HG02852 (cell line): ENCODE data around the gene VEPH1.

Experiments
- ATAC-seq: cut with Tn5 transposase; IDR thresholded peaks from one replicate; pipeline ENCODE4 v1.9.1; 2021; ENCODE audit warnings: mild to moderate bottlenecking, moderate library complexity; ENCODE audit not compliant: unreplicated experiment

The VEPH1 gene

DNA sequence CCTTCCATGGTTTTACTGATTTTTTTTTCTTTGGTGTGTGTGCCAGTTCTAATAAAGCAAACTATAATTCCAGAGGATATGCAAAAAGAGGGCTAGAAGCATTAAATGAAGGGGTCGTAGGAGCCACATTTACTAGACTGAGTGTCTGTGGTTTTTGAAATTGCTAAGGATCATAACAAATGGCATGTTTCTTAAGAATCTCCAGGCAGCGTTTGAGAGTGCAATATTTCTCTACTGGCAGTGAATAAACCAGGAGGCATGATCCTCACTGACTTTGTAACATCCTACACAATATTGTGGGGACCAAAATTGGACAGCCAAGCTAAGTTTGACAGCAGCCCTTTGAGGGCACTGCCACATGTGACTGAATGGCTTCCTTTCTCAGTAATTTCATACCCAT is 227.4 kb downstream of the VEPH1 start:
- no peak for ATAC-seq

GRCh38 chr3:157274644-157275137 is 228.5 kb downstream of the VEPH1 start:
- no peak for ATAC-seq

DNA sequence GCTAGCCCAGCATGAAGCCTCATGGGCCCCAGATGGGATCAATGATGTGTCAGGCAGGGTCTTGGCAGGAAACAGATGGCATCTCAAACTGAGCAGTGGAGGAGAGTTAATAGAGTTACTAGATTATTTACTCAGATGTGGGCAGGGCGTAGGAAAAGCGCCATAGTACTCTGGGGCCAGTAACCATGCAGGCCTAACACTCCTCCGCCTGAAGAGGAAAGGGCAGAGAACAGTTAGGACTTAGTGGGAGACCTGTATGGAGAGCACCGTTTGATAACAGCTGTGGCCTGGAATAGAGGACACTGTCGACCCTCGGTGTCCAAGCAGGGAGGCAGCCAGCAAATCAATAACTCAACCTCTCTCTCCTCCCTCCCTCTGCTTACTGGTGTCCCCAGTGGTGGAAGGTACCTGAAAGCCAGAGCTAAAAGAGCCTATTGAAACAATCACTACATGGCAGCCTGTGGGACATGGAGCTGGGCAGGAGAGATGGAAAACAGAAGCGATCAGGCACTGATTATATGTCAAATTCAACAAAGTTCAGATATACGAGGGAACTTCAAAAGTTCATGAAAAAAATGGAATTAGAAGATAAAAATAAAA is 231.8 kb downstream of the VEPH1 start:
- ATAC-seq = no peak

DNA sequence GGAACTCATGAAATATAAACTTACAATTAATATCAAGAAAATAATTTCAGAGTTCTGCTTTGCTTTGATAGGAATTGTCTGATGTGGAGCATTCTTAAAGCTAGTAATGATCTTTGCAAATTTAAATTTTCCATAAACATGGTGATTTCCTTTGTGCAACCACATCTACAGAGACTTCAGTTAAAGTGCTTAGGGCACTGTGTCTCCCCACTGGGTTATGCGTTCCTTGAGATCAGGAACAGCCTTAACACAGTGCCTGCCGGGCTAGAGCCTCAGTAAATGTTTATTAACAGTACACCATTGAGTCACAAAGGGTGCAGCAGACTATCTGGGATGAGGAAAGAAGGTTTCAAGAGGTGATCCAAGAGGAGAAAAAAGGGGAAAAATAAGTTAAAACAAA is 235.2 kb downstream of the VEPH1 start:
- ATAC-seq = no peak

DNA sequence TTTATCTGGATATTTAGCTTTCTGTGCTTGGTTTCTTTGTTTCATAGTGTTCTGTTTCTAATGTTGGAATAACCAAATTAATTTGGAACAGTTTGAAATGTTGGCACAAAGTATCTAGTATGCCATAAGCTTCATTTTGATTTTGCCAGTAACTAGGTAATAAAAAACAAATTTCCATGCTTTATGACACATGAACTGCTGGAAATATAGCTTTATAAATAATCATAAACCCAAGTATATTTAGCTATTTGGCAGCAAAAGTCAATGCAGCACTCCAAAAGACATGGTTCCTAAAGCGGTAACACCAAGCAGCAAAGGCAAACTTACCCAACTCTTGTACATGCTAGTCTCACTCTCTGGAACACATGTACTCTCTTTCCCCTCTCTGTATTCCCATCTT is 237.3 kb downstream of the VEPH1 start:
- ATAC-seq = no peak

DNA sequence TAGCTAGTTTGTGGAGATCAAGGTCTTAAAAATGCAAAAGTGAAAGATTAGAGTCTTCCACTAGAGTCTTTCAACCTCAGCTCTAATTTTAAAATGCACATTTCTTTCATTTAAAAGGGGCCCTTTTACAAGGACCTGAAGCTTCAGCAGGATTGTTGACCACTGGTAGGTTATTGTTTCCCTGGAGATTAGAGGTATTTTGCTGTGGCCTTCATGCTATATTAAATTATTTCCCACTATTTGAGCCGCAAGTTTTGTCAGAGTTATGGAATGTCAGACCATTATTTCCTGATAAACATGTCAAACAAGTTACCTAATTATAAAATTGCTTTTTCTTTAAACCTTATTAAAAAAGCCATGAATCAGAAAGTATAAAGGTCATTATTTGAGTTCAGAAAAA is 240.2 kb downstream of the VEPH1 start:
- ATAC-seq = no peak

DNA sequence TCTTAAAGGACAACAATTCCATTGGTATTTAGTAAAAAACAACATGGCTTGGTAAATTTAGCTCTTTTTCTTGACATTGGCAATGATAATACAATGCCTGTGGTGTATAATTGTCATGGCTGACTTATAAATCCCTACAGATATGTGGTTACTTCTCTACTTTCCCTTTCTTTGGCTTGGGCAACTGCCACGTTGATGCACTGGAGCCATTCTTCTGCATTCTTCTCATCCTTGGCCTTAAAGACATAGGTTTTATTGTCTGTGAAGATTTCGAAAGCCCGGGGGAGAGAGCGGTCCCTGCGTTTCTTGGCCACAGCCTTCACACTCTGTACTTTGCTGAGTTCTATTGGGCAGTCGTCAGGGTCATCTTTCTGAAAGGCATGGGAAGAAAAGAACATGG is 242.2 kb downstream of the VEPH1 start:
- no peak for ATAC-seq

GRCh38 chr3:157259825-157260224 is 243.4 kb downstream of the VEPH1 start:
- no peak for ATAC-seq

- no peak for ATAC-seq
Measured at GRCh38 chr3:157257101-157257500, 246.1 kb downstream of the VEPH1 start.

DNA sequence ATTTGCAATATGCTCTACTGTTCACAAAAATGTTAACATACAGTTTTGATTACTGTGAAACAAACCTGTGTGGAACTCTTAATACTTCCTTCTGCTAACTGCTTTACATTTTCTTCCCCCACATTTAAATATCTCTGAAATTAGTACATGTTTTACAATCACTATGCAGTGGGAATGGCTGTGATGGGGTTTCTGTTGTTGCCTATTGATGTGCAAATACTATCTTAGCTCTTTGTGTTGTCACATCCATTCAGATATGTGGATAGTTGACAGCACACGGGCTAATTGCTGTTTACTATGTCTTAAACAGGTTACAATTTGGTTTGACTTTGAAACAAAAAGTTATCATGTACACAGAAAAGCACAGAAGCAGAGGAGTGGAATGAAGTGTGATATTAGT is 247.4 kb downstream of the VEPH1 start:
- no peak for ATAC-seq

DNA sequence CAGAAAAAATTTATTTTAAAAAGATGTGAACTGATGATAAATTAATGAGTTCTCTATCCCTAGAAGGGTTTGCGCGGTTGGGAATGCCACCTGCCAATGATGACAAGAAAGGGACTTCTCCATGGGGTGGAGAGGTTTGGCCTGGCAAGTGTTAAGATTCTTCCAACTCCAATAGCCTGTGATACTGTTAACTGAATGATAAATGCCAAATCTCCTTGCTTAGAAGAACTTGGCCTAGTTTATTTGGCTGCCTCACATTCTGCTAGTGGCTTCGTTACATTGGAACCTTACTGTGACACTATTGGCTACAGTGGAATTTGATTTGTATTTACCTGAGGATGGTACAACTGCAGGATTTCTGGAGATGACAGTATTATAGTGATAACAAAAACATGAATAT is 251.5 kb downstream of the VEPH1 start:
- ATAC-seq = no peak

GRCh38 chr3:157249606-157250005 is 253.6 kb downstream of the VEPH1 start:
- no peak for ATAC-seq

- ATAC-seq = no peak
Measured at GRCh38 chr3:157248590-157249422, 254.4 kb downstream of the VEPH1 start.

- ATAC-seq = no peak
Measured at GRCh38 chr3:157247391-157247790, 255.8 kb downstream of the VEPH1 start.

- no peak for ATAC-seq
Measured at GRCh38 chr3:157242836-157243235, 260.4 kb downstream of the VEPH1 start.

- no peak for ATAC-seq
Measured at GRCh38 chr3:157241599-157241998, 261.6 kb downstream of the VEPH1 start.

- ATAC-seq = no peak
Measured at GRCh38 chr3:157240408-157240807, 262.8 kb downstream of the VEPH1 start.

DNA sequence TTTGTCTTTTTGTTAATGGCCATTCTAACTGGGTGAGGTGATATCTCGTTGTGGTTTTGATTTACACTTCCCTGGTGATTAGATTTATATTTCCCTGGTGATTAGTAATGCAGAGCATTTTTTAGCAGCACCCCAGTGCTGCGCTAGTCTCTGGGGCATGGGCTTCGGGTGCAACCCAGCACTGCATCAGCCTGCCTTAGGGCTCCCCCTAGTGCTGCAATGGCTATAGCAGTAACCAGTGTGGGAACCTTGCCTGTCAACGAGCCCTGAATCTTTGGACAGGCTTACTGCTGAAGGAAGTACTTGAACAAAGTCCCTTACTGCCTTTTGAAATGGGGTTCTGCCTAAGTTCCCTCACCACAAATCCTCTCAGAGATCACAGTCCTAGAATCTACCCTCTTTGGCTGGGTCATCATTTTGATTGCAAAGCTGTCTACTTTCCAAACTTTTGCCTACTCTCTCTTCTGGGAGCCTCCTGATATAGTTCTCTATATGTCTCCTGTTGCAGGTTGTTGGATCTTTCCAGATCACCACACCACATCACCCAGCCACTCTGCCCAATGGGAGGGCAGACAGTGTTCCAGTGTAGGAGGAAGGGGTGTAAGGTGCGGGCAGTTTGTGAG is 264.0 kb downstream of the VEPH1 start:
- peak; percentile 99 for ATAC-seq

DNA sequence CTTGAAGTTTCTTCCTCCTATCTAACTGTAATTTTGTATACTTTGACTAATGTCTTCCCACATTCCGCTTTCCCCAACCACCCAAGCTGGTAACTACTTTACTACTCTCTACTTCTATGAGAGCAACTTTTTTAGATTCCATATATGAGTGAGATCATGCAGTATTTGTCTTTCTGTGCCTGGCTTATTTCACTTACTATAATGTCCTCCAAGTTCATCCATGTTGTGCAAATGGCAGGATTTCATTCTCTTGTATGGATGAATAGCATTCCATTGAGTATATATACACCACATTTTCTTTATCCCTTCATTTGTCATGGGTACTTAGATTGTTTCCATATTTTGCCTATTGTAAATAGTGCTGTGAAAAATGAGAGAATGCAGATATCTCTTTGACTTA is 264.8 kb downstream of the VEPH1 start:
- no peak for ATAC-seq

DNA sequence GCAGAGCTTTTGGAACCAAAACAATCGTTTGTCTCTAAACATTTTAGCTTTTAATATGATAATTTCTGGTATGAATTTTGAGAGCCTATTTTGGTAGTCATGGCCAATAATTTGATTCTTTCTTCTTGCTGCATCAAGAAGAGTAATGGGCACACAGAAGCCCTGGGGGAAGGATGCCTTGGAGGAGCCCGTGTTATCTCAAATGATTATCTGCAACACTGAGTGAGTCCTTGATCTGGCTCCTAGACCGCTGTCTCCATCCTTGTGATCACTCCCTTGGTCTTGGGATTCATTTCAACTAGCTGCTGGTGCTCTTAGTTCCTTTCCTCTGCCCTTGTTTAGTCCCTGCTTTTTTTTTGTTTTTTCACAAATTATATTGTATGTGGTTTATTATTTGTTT is 265.3 kb downstream of the VEPH1 start:
- no peak for ATAC-seq

GRCh38 chr3:157235291-157235690 is 267.9 kb downstream of the VEPH1 start:
- no peak for ATAC-seq

DNA sequence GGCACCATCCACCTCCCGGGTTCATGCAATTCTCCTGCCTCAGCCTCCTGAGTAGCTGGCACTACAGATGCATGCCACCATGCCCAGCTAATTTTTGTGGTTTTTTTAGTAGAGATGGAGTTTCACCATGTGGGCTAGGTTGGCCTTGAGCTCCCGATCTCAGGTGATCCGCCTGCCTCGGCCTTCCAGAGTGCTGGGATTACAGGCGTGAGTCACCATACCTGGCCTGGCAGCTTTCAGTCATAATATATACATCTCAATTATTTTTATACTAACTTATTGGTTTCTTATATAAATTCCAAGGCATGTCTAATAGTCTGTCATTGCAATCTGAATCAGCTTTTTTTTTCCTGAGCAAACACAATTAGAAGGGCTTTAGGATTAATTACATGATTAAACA is 269.3 kb downstream of the VEPH1 start:
- ATAC-seq = no peak
